IMR-90 (cell line): ENCODE results near the gene FARS2. TPM values are rescaled to one million over a fixed set of nuclear protein-coding genes. Genes with fewer than 3 reads are reported as not detected.

Source experiments
- ATAC-seq: fragments of 200-7000 bp; cut with Tn5 transposase; 2 replicates; pipeline ENCODE4 v1.9.1; 2020; ENCODE audit warnings: low read depth, mild to moderate bottlenecking, moderate library complexity
- BruUV-seq: library from RNA; stranded (reverse); fragments of 400-500 nt; replicated peaks from 2 replicates; lab custom pipeline; 2021; lab: Mats Ljungman, UMichigan
- CTCF ChIA-PET: fragments of 300-600 bp; formaldehyde crosslinking; extraction: SDS; loops from one replicate; lab custom pipeline; 2021; ENCODE audit warnings: antibody characterized with exemption; lab: Yijun Ruan, JAX
- POLR2A ChIA-PET: fragments of 300-600 bp; sonication (Branson Sonifier 250); formaldehyde crosslinking; loops from one replicate; lab custom pipeline; 2022; ENCODE audit warnings: antibody characterized with exemption; ENCODE audit not compliant: unreplicated experiment; lab: Charles Lee
- DNase-seq: peaks from one replicate; pipeline ENCODE4 v3.0.0; 2013
- H2AFZ ChIP-seq: replicated peaks from 2 replicates; pipeline ENCODE3; 2013; ENCODE audit warnings: low read length, mild to moderate bottlenecking; ENCODE audit not compliant: poor library complexity
- H2AK5ac ChIP-seq: 2 replicates; pipeline ENCODE4 v1.6.1; 2013; ENCODE audit warnings: low read depth, low read length, inconsistent platforms
- H2AK9ac ChIP-seq: replicated peaks from 2 replicates; pipeline ENCODE3; 2013; ENCODE audit warnings: mild to moderate bottlenecking, low read depth, low read length, moderate library complexity; ENCODE audit not compliant: poor library complexity
- H2BK120ac ChIP-seq: 2 replicates; pipeline ENCODE4 v1.6.1; 2013; ENCODE audit warnings: low read depth, low read length, inconsistent platforms
- H2BK15ac ChIP-seq: 3 replicates; pipeline ENCODE4 v1.6.1; 2013; ENCODE audit warnings: low read depth, low read length, inconsistent platforms
- H2BK20ac ChIP-seq: 2 replicates; pipeline ENCODE4 v1.6.1; 2013; ENCODE audit warnings: low read depth, mild to moderate bottlenecking, inconsistent platforms, low read length, moderate library complexity
- H2BK5ac ChIP-seq: 2 replicates; pipeline ENCODE4 v1.6.1; 2013; ENCODE audit warnings: mild to moderate bottlenecking, low read depth, low read length, inconsistent platforms; ENCODE audit not compliant: poor library complexity, severe bottlenecking
- H3K14ac ChIP-seq: replicated peaks from 2 replicates; pipeline ENCODE4 v1.6.1; 2013; ENCODE audit warnings: low read depth, low read length, inconsistent platforms
- H3K18ac ChIP-seq: 2 replicates; pipeline ENCODE4 v1.6.1; 2013; ENCODE audit warnings: low read depth, low read length, control low read depth
- H3K23ac ChIP-seq: 2 replicates; pipeline ENCODE4 v1.6.1; 2013; ENCODE audit warnings: low read depth, low read length, inconsistent platforms
- H3K27ac ChIP-seq: 2 replicates; pipeline ENCODE4 v1.5.1; 2013; ENCODE audit warnings: mild to moderate bottlenecking, control low read depth, low read length; ENCODE audit not compliant: insufficient read depth
- H3K27me3 ChIP-seq: 2 replicates; pipeline ENCODE4 v1.6.1; 2013; ENCODE audit warnings: low read length; ENCODE audit not compliant: control insufficient read depth, insufficient read depth
- H3K36me3 ChIP-seq: 2 replicates; pipeline ENCODE4 v1.6.1; 2013; ENCODE audit warnings: low read length, mixed read lengths; ENCODE audit not compliant: control insufficient read depth, insufficient read depth
- H3K4ac ChIP-seq: 2 replicates; pipeline ENCODE4 v1.6.1; 2013; ENCODE audit warnings: low read depth, low read length, inconsistent platforms
- H3K4me1 ChIP-seq: 2 replicates; pipeline ENCODE4 v1.6.1; 2013; ENCODE audit warnings: low read length, mixed read lengths; ENCODE audit not compliant: control insufficient read depth, insufficient read depth
- H3K4me2 ChIP-seq: 2 replicates; pipeline ENCODE4 v1.6.1; 2013; ENCODE audit warnings: low read depth, mild to moderate bottlenecking, control low read depth, low read length, moderate library complexity
- H3K4me3 ChIP-seq: 2 replicates; pipeline ENCODE4 v1.5.1; 2013; ENCODE audit warnings: low read depth, mild to moderate bottlenecking, control low read depth, low read length, moderate library complexity; ENCODE audit not compliant: insufficient read depth
- H3K56ac ChIP-seq: 2 replicates; pipeline ENCODE4 v1.6.1; 2013; ENCODE audit warnings: low read length, inconsistent platforms; ENCODE audit not compliant: insufficient read depth; ENCODE audit errors: extremely low read depth
- H3K79me1 ChIP-seq, 2 experiments: 2 replicates each; pipeline ENCODE4 v1.6.1; 2013; ENCODE audit warnings: low read length in 2 of 2, inconsistent platforms in 1 of 2, low read depth in 1 of 2
- H3K9ac ChIP-seq: 2 replicates; pipeline ENCODE4 v1.6.1; 2013; ENCODE audit warnings: low read depth, low read length, control low read depth
- H3K9me1 ChIP-seq: 2 replicates; pipeline ENCODE4 v1.6.1; 2013; ENCODE audit warnings: low read length, inconsistent platforms; ENCODE audit not compliant: insufficient read depth
- H3K9me3 ChIP-seq: 2 replicates; pipeline ENCODE4 v1.6.1; 2013; ENCODE audit warnings: low read length; ENCODE audit not compliant: control insufficient read depth, insufficient read depth
- H4K20me1 ChIP-seq: 2 replicates; pipeline ENCODE4 v1.6.1; 2013; ENCODE audit warnings: low read length, inconsistent platforms; ENCODE audit not compliant: insufficient read depth
- H4K5ac ChIP-seq: 2 replicates; pipeline ENCODE4 v1.6.1; 2013; ENCODE audit warnings: mild to moderate bottlenecking, low read depth, low read length, control low read depth
- H4K8ac ChIP-seq, 2 experiments: 2 replicates each; pipeline ENCODE4 v1.6.1; 2013; ENCODE audit warnings: low read depth in 2 of 2, low read length in 2 of 2, control low read depth in 1 of 2, inconsistent platforms in 1 of 2
- H4K91ac ChIP-seq: 2 replicates; pipeline ENCODE4 v1.6.1; 2013; ENCODE audit warnings: low read depth, low read length, inconsistent platforms; ENCODE audit not compliant: insufficient read depth
- BHLHE40 ChIP-seq: fragments of 150-350 bp; IDR thresholded peaks from 2 replicates; pipeline ENCODE4 v1.6.1; 2016; ENCODE audit warnings: mild to moderate bottlenecking, low read depth, low read length
- CEBPB ChIP-seq: IDR thresholded peaks from 2 replicates; pipeline ENCODE4 v1.6.1; 2012; ENCODE audit warnings: low read depth, low read length, improper control_type of control experiment
- CHD1 ChIP-seq: IDR thresholded peaks from 2 replicates; pipeline ENCODE4 v1.6.1; 2012; ENCODE audit warnings: low read depth, low read length, improper control_type of control experiment
- CTCF ChIP-seq: conservative IDR thresholded peaks from 2 replicates; pipeline ENCODE4 v1.5.1; 2012; ENCODE audit warnings: mild to moderate bottlenecking, low read depth, low read length, improper control_type of control experiment
- ELK1 ChIP-seq: fragments of 150-350 bp; IDR thresholded peaks from 2 replicates; pipeline ENCODE4 v1.6.1; 2016; ENCODE audit warnings: low read depth, mild to moderate bottlenecking, low read length, moderate library complexity, borderline replicate concordance
- FOS ChIP-seq: fragments of 150-350 bp; IDR thresholded peaks from 2 replicates; pipeline ENCODE4 v1.6.1; 2016; ENCODE audit warnings: low read depth, low read length
- MAFK ChIP-seq: IDR thresholded peaks from 2 replicates; pipeline ENCODE4 v1.6.1; 2012; ENCODE audit warnings: low read depth, low read length, improper control_type of control experiment
- MXI1 ChIP-seq: IDR thresholded peaks from 2 replicates; pipeline ENCODE4 v1.6.1; 2012; ENCODE audit warnings: low read depth, mild to moderate bottlenecking, low read length, moderate library complexity, borderline replicate concordance
- NFE2L2 ChIP-seq: fragments of 150-350 bp; IDR thresholded peaks from 2 replicates; pipeline ENCODE4 v1.6.1; 2016; ENCODE audit warnings: low read depth, mild to moderate bottlenecking, low read length
- POLR2A ChIP-seq: IDR thresholded peaks from 2 replicates; pipeline ENCODE4 v1.6.1; 2012; ENCODE audit warnings: mild to moderate bottlenecking, low read depth, low read length
- RAD21 ChIP-seq: IDR thresholded peaks from 2 replicates; pipeline ENCODE4 v1.6.1; 2012; ENCODE audit warnings: low read length, improper control_type of control experiment
- RCOR1 ChIP-seq: IDR thresholded peaks from 2 replicates; pipeline ENCODE4 v1.6.1; 2012; ENCODE audit warnings: mild to moderate bottlenecking, low read length, improper control_type of control experiment; ENCODE audit not compliant: insufficient replicate concordance
- RFX5 ChIP-seq: IDR thresholded peaks from 2 replicates; pipeline ENCODE4 v1.8.0; 2012; ENCODE audit warnings: low read depth, mild to moderate bottlenecking, low read length, moderate library complexity
- WGBS, 2 experiments: methylation state at CpG; one replicate each; pipeline versions ENCODE4 v1.1.5 to v1.1.7; 2013; ENCODE audit warnings: missing lambda C conversion rate in 2 of 2; ENCODE audit not compliant: insufficient read length in 1 of 2; ENCODE audit errors: extremely low coverage in 2 of 2; 5-methylcytosine and 5-hydroxymethylcytosine counted together
- dilution Hi-C: fragments of 300-500 bp; cut with HindIII; formaldehyde crosslinking; loops from one replicate; pipeline ENCODE4 v1.14.3; 2018; ENCODE audit warnings: low sequenced_read_pairs; ENCODE audit not compliant: unreplicated experiment
- in situ Hi-C: fragments of 300-500 bp; cut with MboI; formaldehyde crosslinking; loops from 3 replicates; pipeline ENCODE4 v1.14.3; 2019; ENCODE audit warnings: low sequenced_read_pairs, inconsistent platforms, mixed read lengths
- intact Hi-C: fragments of 100-400 bp; cut with micrococcal nuclease; formaldehyde crosslinking; loops from 2 replicates; pipeline ENCODE4 v1.10.0; 2022
- polyA plus RNA-seq, 3 experiments: library from polyadenylated mRNA; depleted of rRNA; stranded (reverse); fragments of >200 nt; gene quantifications; 2 replicates each; pipeline ENCODE4 v1.2.3, GENCODE V29; 2012; ENCODE audit warnings: low replicate concordance in 1 of 3
- total RNA-seq: library from RNA; depleted of rRNA; stranded (reverse); fragments of >200 nt; gene quantifications from 2 replicates; pipeline ENCODE4 v1.2.3, GENCODE V29; 2012

The FARS2 gene
- total and polyA plus RNA-seq, 2 of the 4 experiments (the other 2 are of a cell fraction), result 12.1 to 28.9 TPM

- Histone ChIP-seq H4K8ac (peak overlapping the region; percentile 7 to 88; a peak in 3 of 4 replicates), H3K23ac (no peak overlapping the region), H2AK9ac (no peak overlapping the region), H2BK20ac (peak overlapping the region; percentile 40; the same call in 1 of the 2 replicates), H3K14ac (peak overlapping the region; percentile 31; the same call in 1 of the 2 replicates), H3K4ac (peak overlapping the region; percentile 46), H4K91ac (peak overlapping the region; percentile 63), H2BK15ac (no peak overlapping the region), H3K9ac (no peak overlapping the region), H3K27ac (peak overlapping the region; percentile 34; the same call in 1 of the 2 replicates), H3K9me1 (no peaks in the 10 kb centered on the region), H2AFZ (peak overlapping the region; percentile 79), H2AK5ac (no peak overlapping the region), H4K20me1 (no peaks in the 10 kb centered on the region), H3K4me3 (no peak overlapping the region), H3K4me1 (peaks cover 10% of the 10 kb centered on the region), H3K9me3 (peaks cover 3% of the 10 kb centered on the region; the same call in 1 of the 2 replicates), H3K79me1 (no peaks in the 10 kb centered on the region), H3K4me2 (peak overlapping the region; percentile 20; the same call in 1 of the 2 replicates), H3K18ac (peak overlapping the region; percentile 67), H3K36me3 (no peaks in the 10 kb centered on the region), H2BK5ac (peak overlapping the region; percentile 53), H4K5ac (peak overlapping the region; percentile 56), H3K27me3 (no peaks in the 10 kb centered on the region), H2BK120ac (peak overlapping the region; percentile 92), H3K56ac (no peak overlapping the region)
- POLR2A ChIA-PET, result no interaction called here
- CTCF ChIA-PET, result interaction anchor here (0.6 to 1.3 kb wide), 2 partner anchors 15 to 281 kb away, joined by 3 to 5 read pairs; no protein-coding TSS in a partner anchor
- ATAC-seq (peak; percentile 56), DNase-seq (peak; percentile 23)
- dilution Hi-C loops (no loop called here), intact Hi-C loops (loop anchor here (10.0 kb wide), 1 partner anchor 793 kb away; no protein-coding TSS in a partner anchor), in situ Hi-C loops (no loop called here)
- WGBS, 2 experiments, result 79% methylated on average over 2 of the region's 9 CpGs; no CpG with 5 or more reads in 1 of the 2 experiments
- no TSS peak for BruUV-seq
- no peak for TF ChIP-seq MXI1
- TF ChIP-seq ELK1, result no peak
- TF ChIP-seq RFX5, result no peak
- TF ChIP-seq CTCF, result no peak
- TF ChIP-seq BHLHE40, result no peak
- no peak for TF ChIP-seq RAD21
- no peak for TF ChIP-seq POLR2A
- TF ChIP-seq NFE2L2, result no peak
- no peak for TF ChIP-seq MAFK
- no peak for TF ChIP-seq CHD1
- no peak for TF ChIP-seq FOS
- no peak for TF ChIP-seq RCOR1
- TF ChIP-seq CEBPB, result no peak
These were observed 490.4 kb downstream of the FARS2 start for GRCh38 chr6:5751525-5752390.
